LoVo (cell line): Measurements from ENCODE around the gene EDN2.
A peak's percentile ranks its signal among the peaks of the same experiment; 100 is the strongest.

ENCODE experiments used
- DNase-seq: peaks from one replicate; pipeline ENCODE4 v3.0.0-alpha.2; 2016; ENCODE audit warnings: low spot score

Gene EDN2

DNA sequence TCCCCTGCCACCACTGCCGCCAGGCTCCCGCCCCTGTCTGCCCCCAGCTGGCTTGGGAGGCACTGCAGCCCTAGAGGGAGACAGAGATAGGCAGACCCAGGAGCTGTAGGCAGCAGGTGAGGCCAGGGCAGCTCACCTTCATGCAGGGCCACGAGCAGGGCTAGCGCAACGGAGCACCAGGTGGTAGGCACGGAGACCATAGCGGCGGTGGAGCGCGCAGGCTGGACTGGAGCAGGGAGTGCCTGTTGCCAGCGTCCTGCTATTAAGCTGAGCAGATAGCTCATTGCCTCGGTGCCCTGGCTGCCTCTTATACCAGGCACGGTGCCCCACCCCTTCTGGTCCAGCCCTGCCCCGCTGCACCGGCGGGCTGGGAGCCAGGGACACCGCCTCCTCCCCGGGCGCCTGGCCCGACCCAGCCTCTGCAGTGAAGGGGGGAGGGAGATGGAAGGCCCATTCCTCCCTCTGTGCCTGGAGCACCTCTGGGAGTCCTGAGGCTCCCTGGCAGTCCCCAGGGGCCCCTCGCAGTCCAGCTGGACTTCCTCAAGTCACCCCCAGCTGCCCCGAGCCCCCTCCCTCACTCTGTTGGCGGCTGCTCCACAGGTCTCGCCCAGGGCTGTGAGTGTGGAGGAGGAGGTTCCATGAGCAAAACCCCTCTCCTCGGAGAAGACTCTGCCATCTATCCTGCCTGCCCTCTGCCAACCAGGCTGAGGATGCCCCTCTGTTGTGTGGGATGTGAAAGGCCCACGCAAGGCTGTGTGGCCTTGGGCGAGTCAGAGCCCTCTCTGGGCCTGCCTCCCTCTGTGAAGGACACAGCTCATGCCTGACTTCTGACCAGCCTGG lies at the start of gene EDN2:
TSS of gene EDN2 (minus strand) at position 282 of the 840 bp plus-strand sequence. CDS start at position 200, 82 bp downstream.
- DNase-seq, result peak; percentile 77

DNA sequence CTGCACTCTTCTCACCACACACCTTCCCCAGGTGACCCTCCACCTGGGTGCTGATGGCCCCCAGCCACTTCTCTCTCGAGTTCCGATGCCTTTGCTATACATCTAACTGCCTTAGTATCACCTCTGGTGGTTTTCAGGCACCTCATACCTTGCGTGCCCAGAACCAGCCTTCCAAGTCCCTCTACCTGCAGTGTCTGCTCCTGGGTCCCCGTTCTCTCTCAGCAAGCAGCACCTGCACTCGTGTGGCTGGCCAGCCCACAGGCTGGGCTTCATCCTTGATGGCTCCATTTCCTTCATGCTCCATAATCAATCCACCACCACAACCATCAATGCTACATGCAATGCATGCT lies 49.2 kb upstream of the EDN2 start:
- DNase-seq, result no peak

DNA sequence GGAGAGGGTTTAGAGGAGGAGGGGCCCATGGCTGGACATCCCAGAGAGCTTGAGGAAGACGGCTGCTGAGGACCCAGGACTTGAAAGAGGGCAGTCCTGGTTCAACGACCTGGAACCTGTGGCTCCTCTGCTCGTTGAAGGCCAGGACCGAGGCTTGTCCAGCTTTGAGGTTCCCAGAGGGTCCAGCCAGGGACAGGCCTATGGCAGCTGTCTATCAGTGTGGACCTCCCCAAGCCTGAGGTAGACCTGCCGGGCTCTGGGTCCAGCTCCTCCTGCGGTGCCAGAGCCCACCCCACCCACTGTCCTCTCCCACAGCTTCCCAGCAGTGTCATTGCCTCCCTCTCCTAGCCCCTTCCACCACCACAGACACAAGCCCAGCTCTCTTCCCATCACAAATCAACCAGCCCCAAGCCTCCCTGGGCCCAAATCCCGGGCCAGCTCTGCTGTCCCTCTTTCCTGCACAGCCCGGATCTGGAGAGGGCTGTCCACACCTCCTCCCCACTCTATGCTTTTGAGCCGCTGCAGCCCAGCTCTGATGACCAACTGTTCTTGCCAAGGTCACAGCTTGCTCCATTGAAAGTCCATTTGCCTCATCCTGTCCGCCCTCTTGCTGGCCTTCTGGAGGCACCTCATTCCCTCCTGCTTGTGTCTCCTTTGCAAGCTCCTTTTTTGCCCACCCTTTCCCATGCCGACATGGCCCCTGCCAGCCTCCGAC lies 48.7 kb upstream of the EDN2 start:
- no peak for DNase-seq

DNA sequence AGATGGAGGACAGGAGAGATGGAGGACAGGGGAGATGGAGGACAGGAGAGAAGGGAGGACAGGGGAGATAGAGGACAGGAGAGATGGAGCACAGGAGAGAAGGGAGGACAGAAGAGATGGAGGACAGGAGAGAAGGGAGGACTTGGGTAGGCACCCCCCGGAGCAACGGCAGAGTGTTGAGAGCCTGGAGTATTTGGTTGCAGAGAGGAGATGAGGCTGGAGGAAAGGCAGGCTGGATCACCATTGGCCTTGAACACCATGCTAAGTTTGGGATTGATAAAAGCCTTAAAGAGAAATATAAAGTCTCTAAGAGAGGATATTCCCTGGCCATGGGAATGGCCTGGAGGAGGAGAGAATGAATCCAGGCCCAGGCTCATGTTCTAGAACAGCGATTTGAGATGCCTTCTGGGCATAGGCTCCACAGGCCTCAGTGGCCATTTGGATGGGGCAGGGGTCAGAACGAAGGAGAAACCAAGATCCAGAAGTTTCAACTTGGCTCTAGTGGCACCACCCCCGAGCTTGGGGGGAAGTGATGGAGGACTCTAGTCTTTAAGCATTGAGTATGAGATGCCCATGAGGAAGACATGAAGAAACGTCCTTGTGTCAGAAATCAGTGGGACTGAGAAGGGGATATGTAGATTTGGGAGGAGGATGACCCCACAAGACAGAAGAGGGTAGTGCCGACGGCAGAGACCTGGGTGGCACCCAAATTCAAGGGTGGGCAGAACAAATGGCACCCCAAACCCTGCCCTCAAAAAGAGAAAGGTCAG lies 47.9 kb upstream of the EDN2 start:
- no peak for DNase-seq

DNA sequence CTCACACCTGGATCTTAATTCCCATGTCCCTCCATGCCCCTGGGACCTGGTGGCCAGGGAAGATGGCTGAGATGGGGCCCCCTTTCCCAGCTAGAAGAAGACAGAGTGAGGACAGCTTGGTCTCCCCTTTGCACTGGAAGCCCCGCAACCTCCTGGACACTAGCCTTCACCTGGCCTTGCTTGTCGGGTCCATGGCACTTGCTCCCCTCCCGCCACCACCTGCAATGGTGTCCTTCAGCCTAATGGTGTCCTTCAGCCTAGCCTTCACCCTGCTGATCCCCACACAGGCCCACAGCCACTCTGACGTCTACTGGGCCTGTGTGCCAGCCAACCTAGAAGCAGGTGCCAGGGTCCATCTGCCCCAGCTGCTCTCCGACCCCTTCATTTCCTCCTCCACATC lies 45.9 kb upstream of the EDN2 start:
- DNase-seq, result no peak

DNA sequence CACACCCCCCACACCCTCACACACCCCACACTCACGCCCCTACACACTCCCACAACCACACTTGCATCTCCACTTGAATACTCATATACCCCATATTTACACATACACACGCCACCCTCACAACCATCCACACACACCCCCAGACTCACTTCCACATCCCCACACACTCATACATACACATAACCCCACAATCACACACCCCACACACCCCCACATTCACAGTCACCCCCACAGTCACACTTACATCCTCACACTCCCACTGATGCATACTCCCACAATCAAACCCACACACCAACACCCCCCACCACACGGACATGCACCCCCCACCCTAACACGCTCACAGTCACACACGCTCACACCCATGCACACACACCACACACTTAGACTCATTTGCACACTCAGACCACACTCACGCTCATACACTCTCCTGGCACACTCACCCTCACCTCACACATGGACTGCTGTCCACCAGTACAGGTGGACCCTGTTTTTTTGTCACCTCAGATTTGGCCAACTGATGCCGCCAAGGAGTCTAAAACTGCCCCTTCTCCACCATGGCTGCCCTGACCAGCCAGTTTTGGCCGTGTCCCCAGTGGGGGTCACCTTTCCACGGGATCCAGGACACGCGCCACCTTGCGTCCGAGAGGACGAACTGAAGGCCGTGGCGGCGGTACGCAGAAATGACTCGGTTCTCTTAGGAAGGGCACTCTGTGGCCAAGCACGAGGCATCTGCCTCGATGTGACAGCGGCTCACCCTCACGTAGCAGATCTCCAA lies 45.3 kb upstream of the EDN2 start:
- DNase-seq, result no peak

DNA sequence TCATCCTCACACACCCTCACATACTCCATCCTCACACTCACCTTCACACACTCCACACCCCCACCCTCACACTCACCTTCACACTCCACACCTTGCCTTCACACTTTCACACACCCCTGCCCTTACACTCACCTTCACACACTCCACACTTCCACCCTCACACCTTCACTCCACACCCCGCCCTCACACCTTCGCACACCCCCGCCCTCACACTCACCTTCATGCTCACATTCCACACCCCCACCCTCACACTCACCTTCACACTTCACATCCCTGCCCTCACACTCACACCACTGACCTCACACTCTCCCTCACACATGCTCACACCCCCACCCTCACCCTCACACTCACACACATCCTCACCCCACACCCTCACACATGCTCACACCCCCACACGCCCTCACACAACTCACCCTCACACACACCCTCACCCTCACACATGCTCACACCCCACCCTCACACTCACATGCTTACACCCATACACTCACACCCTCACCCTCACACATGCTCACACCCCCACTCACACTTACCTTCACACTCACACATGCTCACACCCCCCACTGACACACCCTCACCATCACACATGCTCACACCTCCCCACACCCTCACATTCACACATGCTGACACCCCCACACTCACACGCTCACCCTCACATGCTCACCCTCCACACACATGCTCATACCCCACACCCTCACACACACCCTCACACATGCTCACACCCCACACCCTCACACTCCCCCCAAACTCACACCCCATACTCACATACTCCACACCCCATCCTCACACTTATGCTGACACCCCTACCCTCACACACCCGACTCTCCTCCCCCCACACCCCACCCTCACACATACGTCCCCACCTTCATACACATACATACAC lies 44.5 kb upstream of the EDN2 start:
- no peak for DNase-seq

DNA sequence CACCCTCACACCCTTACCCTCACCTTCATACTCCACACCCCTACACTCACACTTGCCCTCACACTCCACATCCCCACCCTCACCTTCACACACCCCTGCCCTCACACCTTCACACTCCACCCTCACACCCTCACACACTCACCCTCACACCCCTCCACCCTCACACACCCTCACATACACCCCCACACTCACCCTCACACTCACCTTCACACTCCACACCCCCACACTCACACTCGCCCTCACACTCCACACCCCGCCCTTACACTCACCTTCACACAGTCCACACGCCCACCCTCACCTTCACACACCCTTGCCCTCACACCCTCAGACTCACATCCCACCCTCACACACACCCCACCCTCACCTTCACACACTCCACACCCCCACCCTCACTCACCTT lies 43.6 kb upstream of the EDN2 start:
- DNase-seq, result no peak

DNA sequence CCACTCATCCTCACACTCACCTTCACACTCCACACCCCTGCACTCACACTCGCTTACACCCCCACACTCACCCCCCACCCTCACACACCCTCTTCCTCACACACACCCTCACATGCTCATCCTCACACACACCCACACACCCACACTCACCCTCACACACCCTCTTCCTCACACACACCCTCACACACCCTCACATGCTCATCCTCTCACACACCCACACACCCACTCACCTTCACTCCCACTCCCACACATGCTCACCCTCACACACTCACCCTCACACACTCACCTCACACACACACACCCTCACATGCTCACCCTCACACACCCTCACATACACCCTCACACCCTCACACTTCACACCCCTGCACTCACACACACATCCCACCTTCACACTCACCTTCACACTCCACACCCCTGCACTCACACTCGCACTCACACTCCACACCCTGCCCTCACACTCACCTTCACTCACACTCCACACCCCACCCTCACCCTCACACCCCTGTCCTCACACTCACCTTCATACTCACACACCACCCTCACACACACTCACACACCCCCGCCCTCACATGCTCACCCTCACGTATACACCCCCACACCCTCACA lies 42.6 kb upstream of the EDN2 start:
- DNase-seq, result no peak

DNA sequence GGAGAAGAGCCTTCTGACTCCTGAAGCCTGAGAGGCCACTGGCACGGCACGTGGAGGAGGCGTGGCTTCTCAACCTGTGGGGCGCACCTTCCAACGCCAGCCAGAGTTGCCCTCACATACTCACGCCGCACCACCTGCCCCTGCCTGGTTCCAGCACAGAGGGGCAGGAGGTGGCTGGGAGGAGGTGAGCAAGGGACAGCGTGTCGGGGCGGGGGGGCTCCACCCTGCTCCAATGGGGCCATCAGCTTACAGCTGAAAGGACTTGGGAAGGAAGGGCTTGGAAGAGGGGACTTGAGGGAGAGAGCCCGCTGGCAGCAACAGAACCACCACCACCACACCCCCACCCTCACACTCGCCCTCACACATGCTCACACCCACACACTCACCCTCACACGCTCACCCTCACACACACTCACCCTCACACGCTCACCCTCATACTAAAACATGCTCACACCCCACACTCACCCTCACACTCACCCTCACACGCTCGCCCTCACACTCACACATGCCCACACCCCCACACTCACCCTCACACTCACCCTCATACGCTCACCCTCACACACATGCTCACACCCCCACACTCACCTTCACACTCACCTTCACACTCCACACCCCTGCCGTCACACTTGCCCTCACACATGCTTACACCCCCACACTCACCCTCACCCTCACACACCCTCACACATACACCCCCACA lies 41.6 kb upstream of the EDN2 start:
- DNase-seq, result no peak

DNA sequence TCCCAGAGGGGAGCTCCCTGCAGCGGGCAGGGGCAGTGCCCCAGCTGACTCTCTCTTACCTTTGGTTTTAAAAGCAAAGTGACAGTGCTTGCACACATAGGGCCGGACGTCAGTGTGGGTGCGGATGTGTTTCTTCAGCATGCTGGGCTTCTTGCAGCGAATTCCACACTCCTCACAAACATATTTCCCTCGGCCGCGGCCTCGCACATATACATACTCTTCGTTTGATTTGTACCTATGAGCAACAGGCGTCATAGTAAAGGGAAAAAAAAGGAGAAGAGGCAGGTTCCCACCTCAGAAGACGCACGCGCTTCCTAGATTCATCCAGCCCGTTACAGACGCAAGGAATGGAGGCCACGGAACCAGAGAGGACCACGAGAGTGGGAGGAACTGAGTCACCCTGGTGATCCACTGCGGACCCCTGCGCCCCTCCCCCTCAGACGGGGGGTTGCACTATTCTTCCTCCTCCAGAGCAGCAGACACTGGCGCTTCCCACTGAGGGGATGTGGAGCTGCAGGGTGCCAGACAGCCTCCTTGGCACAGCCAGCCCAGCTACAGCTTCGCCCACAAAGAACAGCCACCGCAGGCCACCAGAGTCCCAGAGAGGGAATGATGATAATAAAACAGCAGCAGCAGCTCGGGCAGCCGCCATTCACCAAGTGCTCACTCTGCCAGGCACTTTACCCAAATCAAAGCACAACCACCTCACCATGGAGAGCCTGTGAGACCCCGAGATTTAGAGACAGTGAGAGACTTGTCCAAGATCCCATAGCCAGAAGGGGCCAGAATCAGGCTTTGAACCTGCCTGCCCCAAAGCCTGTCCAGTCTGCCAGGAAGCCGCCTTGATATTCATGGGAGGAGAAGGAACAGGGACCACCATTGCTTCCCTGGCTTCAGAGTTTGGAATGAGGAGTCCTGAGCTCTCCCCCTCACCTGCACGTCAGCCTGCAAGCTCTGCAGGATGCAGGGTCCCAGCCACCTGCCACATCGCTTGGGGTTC lies 40.5 kb upstream of the EDN2 start:
- no peak for DNase-seq

DNA sequence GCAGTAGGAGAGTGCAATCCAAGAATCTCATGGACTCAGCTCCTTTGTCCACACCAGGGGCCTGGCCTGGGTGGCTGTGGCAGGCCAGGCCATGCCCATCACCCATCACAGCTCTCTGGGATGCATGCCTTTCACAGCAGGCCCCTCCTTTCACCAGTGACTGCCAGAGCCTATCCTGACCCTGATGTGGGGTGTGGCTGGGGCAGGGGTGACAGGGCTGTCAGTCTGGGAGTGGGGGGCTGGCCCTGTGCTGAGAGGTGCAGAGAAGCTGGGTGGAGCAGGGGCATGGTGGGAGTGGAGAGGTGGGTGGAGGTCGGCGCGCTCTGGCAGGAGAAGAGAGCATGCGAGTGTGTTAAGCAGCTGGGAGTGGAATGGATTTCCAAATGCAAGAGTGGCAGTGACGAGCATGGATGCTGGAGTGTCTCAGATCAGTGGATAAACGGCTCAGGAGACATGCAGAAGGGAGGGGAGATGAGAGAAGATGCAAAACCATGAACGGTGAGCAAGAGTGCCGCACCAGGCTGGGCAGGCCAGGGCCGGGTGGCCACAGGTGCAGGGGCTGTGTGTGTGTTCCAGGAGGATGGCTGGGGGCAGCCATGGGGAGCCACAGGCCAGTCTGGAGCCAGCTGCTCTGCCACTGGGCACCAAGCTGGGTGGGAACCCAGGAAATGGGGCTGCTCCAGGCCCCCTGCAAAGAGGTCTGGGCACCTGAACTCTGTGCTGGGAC lies 39.6 kb upstream of the EDN2 start:
- no peak for DNase-seq

DNA sequence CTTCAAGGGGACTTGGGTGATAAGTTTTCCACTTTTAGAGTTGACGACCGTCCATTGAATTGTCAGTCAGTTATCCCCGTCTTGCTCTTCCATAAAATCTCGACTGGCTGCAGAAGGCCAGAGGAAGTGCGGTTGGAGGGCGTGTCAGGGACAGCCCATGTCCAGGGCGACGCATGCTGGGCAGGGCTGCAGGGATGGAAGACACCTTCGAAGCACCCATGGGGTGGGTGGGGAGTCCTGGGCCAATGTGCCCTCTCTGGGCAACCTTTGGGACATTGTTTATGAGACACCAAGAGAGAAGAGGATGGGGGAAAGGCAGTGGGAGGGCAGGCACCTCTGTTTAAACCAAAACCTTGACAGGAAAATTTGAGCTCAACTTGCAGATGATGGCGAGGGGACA lies 38.6 kb upstream of the EDN2 start:
- DNase-seq, result no peak

DNA sequence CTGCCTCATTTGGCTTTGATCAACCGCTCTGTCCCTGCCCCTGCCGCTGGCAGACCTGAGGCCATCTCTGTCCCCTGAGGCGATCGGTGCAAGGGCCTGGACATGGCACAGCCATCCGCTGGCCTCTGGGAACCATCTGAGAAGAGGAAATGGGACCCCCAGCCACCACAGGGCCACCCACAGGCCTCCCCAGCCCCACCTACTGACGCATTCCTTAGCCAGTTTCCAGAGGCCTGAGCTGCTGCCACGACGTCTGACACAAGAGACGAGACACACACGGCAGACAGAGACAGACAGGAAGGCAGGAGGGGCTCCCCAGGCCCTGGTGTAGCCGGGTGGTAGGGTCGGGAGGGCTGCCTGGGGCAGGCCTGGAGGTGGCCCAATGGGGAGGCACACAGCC lies 37.3 kb upstream of the EDN2 start:
- no peak for DNase-seq

DNA sequence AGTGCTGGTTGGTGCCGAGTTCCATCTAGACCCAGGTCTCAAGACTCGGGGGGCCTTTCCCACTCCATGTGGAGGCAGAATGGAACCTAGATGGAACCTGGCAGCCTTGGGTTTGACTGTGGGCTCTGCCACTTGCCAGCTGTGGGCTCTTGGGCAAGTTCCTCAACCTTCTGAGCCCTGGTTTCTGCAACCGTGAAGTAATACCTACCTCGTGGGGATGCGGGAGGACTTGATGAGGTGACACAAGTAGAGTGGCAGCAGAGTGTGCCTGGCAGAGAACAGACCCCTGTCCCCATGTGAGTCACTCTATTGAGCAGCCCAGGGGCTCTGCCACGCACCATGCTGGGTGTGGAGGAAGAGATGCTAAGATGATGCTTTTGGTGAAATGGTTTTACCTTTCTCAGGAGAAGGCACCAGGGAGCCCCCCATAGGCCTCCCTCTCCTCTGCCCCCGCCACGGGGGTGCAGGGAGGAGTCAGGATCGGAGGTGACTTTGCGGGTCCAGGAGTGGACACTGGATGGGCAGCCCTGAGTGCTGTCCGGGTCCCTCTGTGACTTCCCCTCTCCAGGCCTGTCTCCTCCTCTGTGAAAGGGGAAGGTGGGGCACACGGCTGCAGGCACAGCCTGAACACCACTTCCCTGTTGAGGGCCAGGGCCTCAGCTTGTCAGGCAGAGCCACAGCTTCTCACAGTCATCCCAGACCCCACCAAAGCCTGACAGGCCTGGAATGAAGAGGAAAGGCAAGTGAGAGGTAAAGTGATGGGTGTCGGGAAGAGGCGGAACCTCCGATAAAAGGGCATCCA lies 36.7 kb upstream of the EDN2 start:
- no peak for DNase-seq

DNA sequence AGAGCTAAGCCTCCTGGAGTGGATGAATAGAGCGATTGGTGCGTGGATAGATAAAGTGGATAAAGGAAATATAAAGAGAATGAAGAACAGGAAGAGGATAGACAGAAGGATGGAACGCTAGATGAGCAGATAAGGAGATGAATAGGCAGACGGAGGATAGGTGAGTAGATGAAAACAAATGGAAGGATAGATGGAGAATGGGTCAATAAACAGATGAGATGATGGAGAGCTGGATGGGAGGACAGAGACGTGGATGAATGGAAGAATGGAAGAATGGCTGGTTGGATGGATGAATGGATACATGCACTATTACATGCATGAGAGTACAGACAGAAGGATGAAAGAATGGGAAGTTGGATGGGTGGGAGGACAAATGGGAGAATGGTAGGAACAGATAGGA lies 35.2 kb upstream of the EDN2 start:
- DNase-seq, result no peak

DNA sequence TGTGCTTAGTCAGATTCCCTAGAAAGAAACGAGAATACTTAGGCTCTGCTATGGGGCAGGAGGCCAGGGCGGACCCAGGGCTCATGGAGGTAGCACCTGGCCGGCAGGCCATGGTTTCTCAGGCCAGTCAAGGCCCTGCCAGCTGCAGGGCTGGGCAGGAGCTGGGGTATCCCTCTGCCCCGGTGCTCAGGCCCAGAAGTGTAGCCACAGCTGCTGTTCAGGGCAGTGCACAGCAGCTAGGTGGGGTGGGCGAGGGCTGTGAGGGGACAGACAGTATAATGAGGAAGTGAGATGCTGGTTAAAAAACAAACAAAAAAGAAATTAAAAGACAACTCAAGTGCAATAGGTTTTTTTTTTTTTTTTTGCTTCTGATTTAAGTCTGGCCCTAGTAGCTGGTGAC lies 34.0 kb upstream of the EDN2 start:
- DNase-seq, result no peak
